Thyroid gland (tissue), 4 donors: ENCODE results near the gene YPEL3.

Experiments
- CTCF ChIP-seq, 6 experiments: fragments of 200-600 bp in 3 of 6; fragments of 450-650 bp in 3 of 6; sonication (generic) in 3 of 6; IDR thresholded peaks; one replicate each; pipeline ENCODE4 v1.5.1; 2016 to 2019; ENCODE audit warnings: antibody characterized with exemption in 6 of 6, mild to moderate bottlenecking in 2 of 6, inconsistent platforms in 1 of 6, moderate library complexity in 1 of 6
- POLR2A ChIP-seq, 2 donors: fragments of 450-650 bp; IDR thresholded peaks; one replicate each; pipeline ENCODE4 v1.6.1; 2017; ENCODE audit warnings: antibody characterized with exemption in 2 of 2, mild to moderate bottlenecking in 2 of 2, moderate library complexity in 1 of 2

- TF ChIP-seq CTCF (IDR thresholded peaks at IDR 0.05) (no peak), POLR2A (IDR thresholded peaks at IDR 0.05) (no peak)
These were observed 7.0 kb downstream of the YPEL3 start for GRCh38 chr16:30088832-30089624.
